HEK293 (cell line): ENCODE results near the gene BACE1.

Experiments
- CTCF ChIP-seq: fragments of 450-650 bp; formaldehyde crosslinking; IDR thresholded peaks from 2 replicates; pipeline ENCODE4 v1.5.1; 2016; ENCODE audit warnings: missing biosample characterization, missing genetic modification characterization
- TF ChIP-seq, protein P1 (sequence below): fragments of 450-650 bp; formaldehyde crosslinking; IDR thresholded peaks from 2 replicates; pipeline ENCODE4 v1.5.1; 2016; ENCODE audit warnings: missing biosample characterization, missing genetic modification characterization

- TF ChIP-seq, protein P1, sequence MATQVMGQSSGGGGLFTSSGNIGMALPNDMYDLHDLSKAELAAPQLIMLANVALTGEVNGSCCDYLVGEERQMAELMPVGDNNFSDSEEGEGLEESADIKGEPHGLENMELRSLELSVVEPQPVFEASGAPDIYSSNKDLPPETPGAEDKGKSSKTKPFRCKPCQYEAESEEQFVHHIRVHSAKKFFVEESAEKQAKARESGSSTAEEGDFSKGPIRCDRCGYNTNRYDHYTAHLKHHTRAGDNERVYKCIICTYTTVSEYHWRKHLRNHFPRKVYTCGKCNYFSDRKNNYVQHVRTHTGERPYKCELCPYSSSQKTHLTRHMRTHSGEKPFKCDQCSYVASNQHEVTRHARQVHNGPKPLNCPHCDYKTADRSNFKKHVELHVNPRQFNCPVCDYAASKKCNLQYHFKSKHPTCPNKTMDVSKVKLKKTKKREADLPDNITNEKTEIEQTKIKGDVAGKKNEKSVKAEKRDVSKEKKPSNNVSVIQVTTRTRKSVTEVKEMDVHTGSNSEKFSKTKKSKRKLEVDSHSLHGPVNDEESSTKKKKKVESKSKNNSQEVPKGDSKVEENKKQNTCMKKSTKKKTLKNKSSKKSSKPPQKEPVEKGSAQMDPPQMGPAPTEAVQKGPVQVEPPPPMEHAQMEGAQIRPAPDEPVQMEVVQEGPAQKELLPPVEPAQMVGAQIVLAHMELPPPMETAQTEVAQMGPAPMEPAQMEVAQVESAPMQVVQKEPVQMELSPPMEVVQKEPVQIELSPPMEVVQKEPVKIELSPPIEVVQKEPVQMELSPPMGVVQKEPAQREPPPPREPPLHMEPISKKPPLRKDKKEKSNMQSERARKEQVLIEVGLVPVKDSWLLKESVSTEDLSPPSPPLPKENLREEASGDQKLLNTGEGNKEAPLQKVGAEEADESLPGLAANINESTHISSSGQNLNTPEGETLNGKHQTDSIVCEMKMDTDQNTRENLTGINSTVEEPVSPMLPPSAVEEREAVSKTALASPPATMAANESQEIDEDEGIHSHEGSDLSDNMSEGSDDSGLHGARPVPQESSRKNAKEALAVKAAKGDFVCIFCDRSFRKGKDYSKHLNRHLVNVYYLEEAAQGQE (tag by site-specific recombination), result no peak
- no peak for TF ChIP-seq CTCF
Observed at GRCh38 chr11:117286588-117286987, 29.5 kb downstream of the BACE1 start.
